Suprapubic skin (tissue), 4 donors: ENCODE measurements around the gene ADCY5. TPM values are rescaled to one million over a fixed set of nuclear protein-coding genes. Genes with fewer than 3 reads are reported as not detected.

Source experiments
- DNase-seq, 2 donors: peaks; one replicate each; pipeline ENCODE4 v3.0.0-alpha.2; 2019; ENCODE audit warnings: low spot score in 2 of 2
- H3K27ac ChIP-seq: fragments of 200-600 bp; sonication (generic); one replicate; pipeline ENCODE4 v1.5.1; 2019
- H3K27me3 ChIP-seq: fragments of 200-600 bp; sonication (generic); one replicate; pipeline ENCODE4 v1.5.1; 2019
- H3K36me3 ChIP-seq: fragments of 200-600 bp; sonication (generic); one replicate; pipeline ENCODE4 v1.5.1; 2019
- H3K4me1 ChIP-seq: fragments of 200-600 bp; sonication (generic); one replicate; pipeline ENCODE4 v1.5.1; 2019
- H3K4me3 ChIP-seq: fragments of 200-600 bp; sonication (generic); one replicate; pipeline ENCODE4 v1.5.1; 2019; ENCODE audit warnings: mild to moderate bottlenecking
- H3K9me3 ChIP-seq: fragments of 200-600 bp; sonication (generic); one replicate; pipeline ENCODE4 v1.5.1; 2019
- CTCF ChIP-seq, 2 donors: fragments of 200-600 bp in 1 of 2; fragments of 450-650 bp in 1 of 2; sonication (generic) in 1 of 2; IDR thresholded peaks; one replicate each; pipeline ENCODE4 v1.5.1; 2016 to 2019; ENCODE audit warnings: antibody characterized with exemption in 2 of 2, mild to moderate bottlenecking in 1 of 2, moderate library complexity in 1 of 2
- EP300 ChIP-seq: sonication (generic); formaldehyde crosslinking; IDR thresholded peaks from one replicate; pipeline ENCODE4 v1.6.1; 2017; ENCODE audit warnings: antibody characterized with exemption
- POLR2A ChIP-seq, 2 donors: fragments of 450-650 bp; IDR thresholded peaks; one replicate each; pipeline ENCODE4 v1.6.1; 2017; ENCODE audit warnings: antibody characterized with exemption in 2 of 2, mild to moderate bottlenecking in 2 of 2, moderate library complexity in 2 of 2
- POLR2AphosphoS5 ChIP-seq, 3 donors: sonication (generic); formaldehyde crosslinking; IDR thresholded peaks; one replicate each; pipeline ENCODE4 v1.6.1; 2017; ENCODE audit warnings: antibody characterized with exemption in 3 of 3
- WGBS: methylation state at CpG from one replicate; pipeline ENCODE4 v1.1.5; 2018; 5-methylcytosine and 5-hydroxymethylcytosine counted together
- total RNA-seq, 4 donors: library from RNA; depleted of rRNA; stranded (reverse); fragments of >200 nt; gene quantifications; one replicate each; pipeline ENCODE4 v1.1.0, GENCODE V29; 2016

Gene ADCY5
- total RNA-seq, 4 donors from 2014 or later = 1.4 to 4.9 (median 4.0) TPM

- TF ChIP-seq POLR2A (IDR thresholded peaks at IDR 0.05) (no peak), EP300 (no peak), CTCF (IDR thresholded peaks at IDR 0.05) (no peak), POLR2AphosphoS5 (IDR thresholded peaks at IDR 0.05) (no peak)
- 95% methylated on average over 5 of the region's 5 CpGs for WGBS
- Histone ChIP-seq H3K4me1 (peaks cover 6% of the 10 kb centered on the region), H3K27ac (no peak overlapping the region), H3K27me3 (peaks cover 3% of the 10 kb centered on the region), H3K4me3 (no peak overlapping the region), H3K36me3 (no peaks in the 10 kb centered on the region), H3K9me3 (no peaks in the 10 kb centered on the region)
- DNase-seq = no peak
Observed at GRCh38 chr3:123395235-123395634, 53.7 kb downstream of the ADCY5 start.

GRCh38 chr3:123394391-123395020 lies 54.4 kb downstream of the ADCY5 start:
- no peak overlapping the region for H3K4me3 ChIP-seq
- no peak for TF ChIP-seq EP300
- TF ChIP-seq CTCF (IDR thresholded peaks at IDR 0.05) = no peak
- TF ChIP-seq POLR2A (IDR thresholded peaks at IDR 0.05) = no peak
- no peak for TF ChIP-seq POLR2AphosphoS5 (IDR thresholded peaks at IDR 0.05)
- no peaks in the 10 kb centered on the region for H3K9me3 ChIP-seq
- no peaks in the 10 kb centered on the region for H3K36me3 ChIP-seq
- WGBS = 70% methylated on average over 5 of the region's 5 CpGs
- DNase-seq = no peak
- H3K27ac ChIP-seq = no peak overlapping the region
- H3K4me1 ChIP-seq = peaks cover 6% of the 10 kb centered on the region
- peaks cover 3% of the 10 kb centered on the region for H3K27me3 ChIP-seq

- no peak overlapping the region for H3K27ac ChIP-seq
- 80% methylated on average over 4 of the region's 4 CpGs for WGBS
Observed at GRCh38 chr3:123392871-123393620, 55.8 kb downstream of the ADCY5 start.

GRCh38 chr3:123392368-123392767 lies 56.5 kb downstream of the ADCY5 start:
- 78% methylated on average over 5 of the region's 5 CpGs for WGBS

More at GRCh38 chr3:123392871-123393620, 55.8 kb downstream of the ADCY5 start:
- H3K4me3 ChIP-seq = no peak overlapping the region
- DNase-seq = no peak
- H3K27me3 ChIP-seq = peaks cover 3% of the 10 kb centered on the region
- no peaks in the 10 kb centered on the region for H3K36me3 ChIP-seq
- peaks cover 6% of the 10 kb centered on the region for H3K4me1 ChIP-seq
- TF ChIP-seq POLR2A (IDR thresholded peaks at IDR 0.05) = no peak
- no peak for TF ChIP-seq CTCF (IDR thresholded peaks at IDR 0.05)
- no peak for TF ChIP-seq EP300
- TF ChIP-seq POLR2AphosphoS5 (IDR thresholded peaks at IDR 0.05) = no peak
- H3K9me3 ChIP-seq = no peaks in the 10 kb centered on the region

More at GRCh38 chr3:123392368-123392767, 56.5 kb downstream of the ADCY5 start:
- Histone ChIP-seq H3K36me3 (no peaks in the 10 kb centered on the region), H3K27ac (no peak overlapping the region), H3K9me3 (no peaks in the 10 kb centered on the region), H3K4me1 (peaks cover 6% of the 10 kb centered on the region), H3K27me3 (no peaks in the 10 kb centered on the region), H3K4me3 (no peak overlapping the region)
- DNase-seq = no peak
- TF ChIP-seq POLR2A (IDR thresholded peaks at IDR 0.05) (no peak), CTCF (IDR thresholded peaks at IDR 0.05) (no peak), EP300 (no peak), POLR2AphosphoS5 (IDR thresholded peaks at IDR 0.05) (no peak)
